HepG2 (cell line): Measurements from ENCODE around the gene PACSIN1. TPM values are rescaled to one million over a fixed set of nuclear protein-coding genes. Genes with fewer than 3 reads are reported as not detected.

ENCODE experiments used
- ATAC-seq: fragments of 200-7000 bp; cut with Tn5 transposase; 3 replicates; pipeline ENCODE4 v1.9.1; 2020; ENCODE audit warnings: mild to moderate bottlenecking, moderate library complexity
- BruUV-seq: library from RNA; stranded (reverse); fragments of 400-500 nt; replicated peaks from 2 replicates; lab custom pipeline; 2021; lab: Mats Ljungman, UMichigan
- CTCF ChIA-PET: fragments of 300-600 bp; formaldehyde crosslinking; extraction: SDS; loops from one replicate; lab custom pipeline; 2021; ENCODE audit warnings: low total read pairs, inconsistent platforms, low intra/inter-chr PET ratio; lab: Yijun Ruan, JAX
- POLR2A ChIA-PET: fragments of 350-600 bp; sonication (Branson Sonifier 250); formaldehyde crosslinking; loops from one replicate; lab custom pipeline; 2020; ENCODE audit warnings: antibody characterized with exemption, inconsistent platforms; lab: Yijun Ruan, JAX
- DNase-seq: peaks from one replicate; pipeline ENCODE4 v3.0.0-alpha.2; 2015; ENCODE audit warnings: low spot score
- FAIRE-seq: peaks from 3 replicates; lab custom pipeline; 2011; peaks lifted over from hg19 to GRCh38; lab: Jason Lieb, UNC
- H2AFZ ChIP-seq: one replicate; pipeline ENCODE4 v1.6.1; 2011; ENCODE audit warnings: low read length, inconsistent platforms
- H3K27ac ChIP-seq: fragments of 300-600 bp; 3 replicates; pipeline ENCODE4 v1.8.0; 2011; ENCODE audit warnings: mixed run types, mild to moderate bottlenecking, mixed read lengths, low read length, inconsistent platforms; ENCODE audit not compliant: insufficient read depth; ENCODE audit errors: extremely low read length
- H3K27me3 ChIP-seq, 2 experiments: fragments of 200-600 bp in 1 of 2; 2 replicates in 1 of 2; 3 replicates in 1 of 2; pipeline versions ENCODE4 v1.6.0 to v1.8.0; 2011; ENCODE audit warnings: low read length in 2 of 2, mild to moderate bottlenecking in 2 of 2, moderate library complexity in 2 of 2, inconsistent platforms in 1 of 2; ENCODE audit not compliant: insufficient read depth in 2 of 2, control insufficient read depth in 1 of 2
- H3K36me3 ChIP-seq, 2 experiments: fragments of 200-600 bp in 1 of 2; replicated peaks in 1 of 2; 2 replicates in 1 of 2; 3 replicates in 1 of 2; pipeline versions ENCODE4 v1.5.1 to v1.8.0; 2011; ENCODE audit warnings: low read length in 2 of 2, inconsistent platforms in 1 of 2; ENCODE audit not compliant: insufficient read depth in 2 of 2, control insufficient read depth in 1 of 2
- H3K4me1 ChIP-seq: 2 replicates; pipeline ENCODE4 v1.5.1; 2012; ENCODE audit warnings: low read length, inconsistent platforms; ENCODE audit not compliant: insufficient read depth
- H3K4me2 ChIP-seq: 2 replicates; pipeline ENCODE4 v1.6.0; 2011; ENCODE audit warnings: low read depth, low read length, inconsistent platforms
- H3K4me3 ChIP-seq, 3 experiments: fragments of 200-600 bp in 1 of 3; sonication (generic), shearing (Covaris generic) in 1 of 3; replicated peaks in 1 of 3; 2 replicates each; pipeline ENCODE4 v1.5.1; 2011 to 2016; ENCODE audit warnings: low read length in 3 of 3, inconsistent platforms in 2 of 3, low read depth in 2 of 3, mild to moderate bottlenecking in 2 of 3, control low read depth in 1 of 3, mixed read lengths in 1 of 3; ENCODE audit not compliant: insufficient read depth in 1 of 3
- H3K79me2 ChIP-seq: one replicate; pipeline ENCODE4 v1.6.1; 2011; ENCODE audit warnings: low read length, inconsistent platforms; ENCODE audit not compliant: insufficient read depth
- H3K9ac ChIP-seq: 2 replicates; pipeline ENCODE4 v1.6.0; 2011; ENCODE audit warnings: mild to moderate bottlenecking, low read depth, low read length, inconsistent platforms; ENCODE audit not compliant: insufficient read depth
- H3K9me3 ChIP-seq: 2 replicates; pipeline ENCODE4 v1.5.1; 2012; ENCODE audit warnings: mild to moderate bottlenecking, low read length
- H4K20me1 ChIP-seq: 2 replicates; pipeline ENCODE4 v1.6.0; 2011; ENCODE audit warnings: inconsistent platforms, mild to moderate bottlenecking, low read length, moderate library complexity; ENCODE audit not compliant: insufficient read depth
- DMTF1 ChIP-seq: sonication (generic); formaldehyde crosslinking; IDR thresholded peaks from 2 replicates; pipeline ENCODE4 v1.4.0; 2020; ENCODE audit warnings: mild to moderate bottlenecking, missing genetic modification reagents
- MAFK ChIP-seq, 2 experiments: IDR thresholded peaks in 1 of 2; conservative IDR thresholded peaks in 1 of 2; 2 replicates each; pipeline ENCODE4 v1.6.1; 2011; ENCODE audit warnings: improper control_type of control experiment in 2 of 2, low read length in 2 of 2
- NFYC ChIP-seq: IDR thresholded peaks from 2 replicates; pipeline ENCODE4 v1.6.1; 2016; ENCODE audit warnings: missing genetic modification reagents, missing compliant biosample characterization
- TEAD2 ChIP-seq: sonication (generic); formaldehyde crosslinking; IDR thresholded peaks from 2 replicates; pipeline ENCODE4 v1.9.0; 2021; ENCODE audit warnings: missing genetic modification reagents
- ZNF30 ChIP-seq: sonication (generic); formaldehyde crosslinking; IDR thresholded peaks from 2 replicates; pipeline ENCODE4 v1.5.0; 2020; ENCODE audit warnings: mild to moderate bottlenecking, missing genetic modification reagents
- ZNF850 ChIP-seq: sonication (generic); formaldehyde crosslinking; conservative IDR thresholded peaks from 2 replicates; pipeline ENCODE4 v1.9.0; 2021; ENCODE audit warnings: mild to moderate bottlenecking, missing genetic modification reagents
- WGBS: methylation state at CpG from one replicate; pipeline ENCODE4 v1.1.6; 2017; ENCODE audit warnings: low lambda C conversion rate; 5-methylcytosine and 5-hydroxymethylcytosine counted together
- in situ Hi-C: cut with HindIII; loops from 2 replicates; pipeline ENCODE4 v1.10.0; 2017; ENCODE audit warnings: low pct_unique_long_range_greater_than_20kb; ENCODE audit not compliant: extremely low pct_ligation_motif_present
- intact Hi-C: fragments of 100-400 bp; cut with micrococcal nuclease; formaldehyde crosslinking; loops from one replicate; pipeline ENCODE4 v1.10.0; 2022; ENCODE audit not compliant: unreplicated experiment
- polyA plus RNA-seq, 8 experiments: library from polyadenylated mRNA; depleted of rRNA in 3 of 8; stranded (reverse) in 7 of 8; unstranded in 1 of 8; fragments of >200 nt; fragmentation: Illumina TruSeq in 4 of 8; extraction: Trizol in 4 of 8; gene quantifications; 2 replicates each; pipeline versions ENCODE4 v1.2.1 to v1.2.3, GENCODE V29; 2011 to 2016; ENCODE audit warnings: low read depth in 4 of 8, missing spikeins in 1 of 8, mixed read lengths in 1 of 8; ENCODE audit not compliant: insufficient read depth in 1 of 8
- total RNA-seq, 5 experiments: library from RNA; depleted of rRNA; stranded (reverse); fragments of >200 nt; fragmentation: Illumina TruSeq; extraction: Trizol; gene quantifications; 2 replicates each; pipeline ENCODE4 v1.2.3, GENCODE V29; 2016; ENCODE audit warnings: low read depth in 1 of 5

The PACSIN1 gene
- total and polyA plus RNA-seq, 2 of the 13 experiments (the other 11 are each of a cell fraction or from before 2014, with no cell fraction given): not detected

DNA sequence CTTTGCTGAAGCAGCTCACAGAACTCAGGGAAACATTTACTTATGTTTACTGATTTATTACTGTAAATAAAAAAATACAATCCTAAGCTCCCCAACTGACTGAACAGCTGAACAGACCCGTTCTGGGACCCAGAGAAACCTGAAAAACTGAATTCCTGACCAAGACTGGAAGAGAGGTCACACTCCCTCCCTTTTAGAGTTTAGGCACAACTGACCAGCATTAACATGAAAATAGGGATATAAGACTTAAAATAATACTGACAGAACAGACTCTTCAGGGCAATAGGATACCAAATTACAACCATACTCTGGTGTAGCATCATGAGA, 28.3 kb upstream of the PACSIN1 start:
- TF ChIP-seq ZNF850 (0 out of 2 replicates have a peak, but pooled peaks have one; percentile 7), ZNF30 (CRISPR knock-in tag) (no peak), DMTF1 (no peak)
- ChIA-PET CTCF (no interaction called here), POLR2A (interaction anchor here (2.5 kb wide), 1 partner anchor 12 kb away, joined by 20 read pairs; the partner anchor contains the start of gene RPS10)
- Histone ChIP-seq H3K79me2 (no peaks in the 10 kb centered on the region), H3K4me1 (no peaks in the 10 kb centered on the region), H3K27ac (no peak overlapping the region), H3K27me3 (no peaks in the 10 kb centered on the region; a peak in 1 of 5 replicates), H3K9ac (no peak overlapping the region), H2AFZ (no peak overlapping the region), H3K4me2 (no peak overlapping the region), H4K20me1 (no peaks in the 10 kb centered on the region), H3K9me3 (no peaks in the 10 kb centered on the region), H3K36me3 (no peaks in the 10 kb centered on the region), H3K4me3 (no peak overlapping the region)
- 5% methylated on average over 1 of the region's 1 CpG for WGBS
- no TSS peak for BruUV-seq
- no peak for FAIRE-seq
- in situ Hi-C loops (no loop called here), intact Hi-C loops (no loop called here)
- DNase-seq: no peak
- no peak for ATAC-seq

DNA sequence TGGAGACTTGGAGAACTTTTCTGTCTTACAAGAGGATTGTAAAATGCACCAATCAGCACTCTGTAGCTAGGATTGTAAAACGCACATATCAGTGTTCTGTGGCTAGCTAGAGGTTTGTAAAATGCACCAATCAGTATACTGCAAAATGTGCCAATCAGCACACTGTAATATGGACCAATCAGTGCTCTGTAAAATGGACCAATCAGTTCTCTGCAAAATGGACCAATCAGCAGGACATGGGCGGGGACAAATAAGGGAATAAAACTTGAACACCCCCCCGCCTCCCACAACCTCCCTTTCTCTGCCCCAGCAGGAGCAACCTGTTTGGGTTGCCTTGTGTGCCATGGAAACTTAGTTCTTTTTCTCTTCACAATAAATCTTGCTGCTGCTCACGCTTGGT, 27.2 kb upstream of the PACSIN1 start:
- CTCF ChIA-PET: no interaction called here
- TF ChIP-seq MAFK (conservative IDR thresholded peaks at IDR 0.05 in 1 of 2, IDR thresholded peaks at IDR 0.05 in 1 of 2; ENCODE audit: low read length in 2 of 2) (peak in 1 of 2 experiments; percentile 13; a peak in 1 of 4 replicates), NFYC (CRISPR knock-in tag) (0 out of 2 replicates have a peak, but pooled peaks have one; percentile 26), TEAD2 (CRISPR knock-in tag) (no peak)
- WGBS: 25% methylated on average over 4 of the region's 4 CpGs
- DNase-seq: no peak
- ATAC-seq: no peak
- Histone ChIP-seq H3K4me2 (no peak overlapping the region), H2AFZ (no peak overlapping the region), H3K9me3 (no peaks in the 10 kb centered on the region), H3K27ac (no peak overlapping the region), H3K4me1 (no peaks in the 10 kb centered on the region), H3K4me3 (no peak overlapping the region), H4K20me1 (no peaks in the 10 kb centered on the region), H3K27me3 (no peaks in the 10 kb centered on the region; a peak in 1 of 5 replicates), H3K9ac (no peak overlapping the region), H3K79me2 (no peaks in the 10 kb centered on the region), H3K36me3 (no peaks in the 10 kb centered on the region)
- in situ Hi-C loops (no loop called here), intact Hi-C loops (no loop called here)
- FAIRE-seq: no peak
- POLR2A ChIA-PET: interaction anchor here (1.7 kb wide), 1 partner anchor 12 kb away, joined by 7 read pairs; the partner anchor contains the start of gene RPS10
- BruUV-seq: no TSS peak
